HepG2 (cell line): ENCODE measurements around the gene LITAFD. TPM values are rescaled to one million over a fixed set of nuclear protein-coding genes. Genes with fewer than 3 reads are reported as not detected.

Source experiments
- AGO1 ChIP-seq: fragments of 200-400 bp; formaldehyde crosslinking; IDR thresholded peaks from 2 replicates; pipeline ENCODE4 v1.6.1; 2017; ENCODE audit warnings: mild to moderate bottlenecking, low read depth, low read length, moderate library complexity; ENCODE audit not compliant: poor library complexity, severe bottlenecking
- DMAP1 ChIP-seq: IDR thresholded peaks from 2 replicates; pipeline ENCODE4 v1.6.1; 2016
- EED ChIP-seq: sonication (generic); formaldehyde crosslinking; IDR thresholded peaks from 2 replicates; pipeline ENCODE4 v1.5.0; 2020; ENCODE audit warnings: mild to moderate bottlenecking, missing genetic modification reagents
- GPN1 ChIP-seq: sonication (generic); formaldehyde crosslinking; IDR thresholded peaks from 2 replicates; pipeline ENCODE4 v1.5.1; 2020; ENCODE audit warnings: missing genetic modification reagents, borderline replicate concordance
- HNRNPL ChIP-seq: fragments of 200-400 bp; formaldehyde crosslinking; IDR thresholded peaks from 2 replicates; pipeline ENCODE4 v1.6.1; 2017; ENCODE audit warnings: mild to moderate bottlenecking, low read depth, low read length
- KAT2B ChIP-seq: fragments of 150-350 bp; IDR thresholded peaks from 2 replicates; pipeline ENCODE4 v1.6.1; 2014; ENCODE audit warnings: low read depth, low read length, borderline replicate concordance
- MAZ ChIP-seq, 2 experiments: sonication (generic) in 1 of 2; formaldehyde crosslinking in 1 of 2; IDR thresholded peaks; 2 replicates each; pipeline versions ENCODE4 v1.5.0 to v1.6.1; 2012 to 2020; ENCODE audit warnings: low read depth in 2 of 2, mild to moderate bottlenecking in 2 of 2, borderline replicate concordance in 1 of 2, improper control_type of control experiment in 1 of 2, low read length in 1 of 2, missing genetic modification reagents in 1 of 2, moderate library complexity in 1 of 2
- MED13 ChIP-seq: sonication (generic); formaldehyde crosslinking; IDR thresholded peaks from 2 replicates; pipeline ENCODE4 v1.5.0; 2020; ENCODE audit warnings: missing genetic modification reagents
- MIER3 ChIP-seq: IDR thresholded peaks from 2 replicates; pipeline ENCODE4 v1.6.1; 2016; ENCODE audit warnings: missing compliant biosample characterization, borderline replicate concordance
- MYNN ChIP-seq: sonication (generic); formaldehyde crosslinking; IDR thresholded peaks from 2 replicates; pipeline ENCODE4 v1.4.0; 2020; ENCODE audit warnings: mild to moderate bottlenecking, low read depth, missing genetic modification reagents
- POLR2AphosphoS5 ChIP-seq: IDR thresholded peaks from 2 replicates; pipeline ENCODE4 v1.6.1; 2012; ENCODE audit warnings: low read depth, low read length
- SKIL ChIP-seq: sonication (generic); formaldehyde crosslinking; IDR thresholded peaks from 2 replicates; pipeline ENCODE4 v1.8.0; 2022; ENCODE audit warnings: missing genetic modification reagents, mild to moderate bottlenecking, moderate library complexity, borderline replicate concordance
- SMYD3 ChIP-seq: sonication (generic); formaldehyde crosslinking; IDR thresholded peaks from 2 replicates; pipeline ENCODE4 v1.8.1; 2023; ENCODE audit warnings: mild to moderate bottlenecking, missing genetic modification reagents
- THAP7 ChIP-seq: sonication (generic); formaldehyde crosslinking; IDR thresholded peaks from 2 replicates; pipeline ENCODE4 v1.8.1; 2023; ENCODE audit warnings: mild to moderate bottlenecking, missing genetic modification reagents
- TOPORS ChIP-seq: sonication (generic); formaldehyde crosslinking; IDR thresholded peaks from 2 replicates; pipeline ENCODE4 v1.8.0; 2023; ENCODE audit warnings: mild to moderate bottlenecking, missing genetic modification reagents
- ZNF136 ChIP-seq: sonication (generic); formaldehyde crosslinking; IDR thresholded peaks from 2 replicates; pipeline ENCODE4 v1.8.1; 2022; ENCODE audit warnings: low read depth, mild to moderate bottlenecking, moderate library complexity, missing genetic modification reagents
- ZNF234 ChIP-seq: sonication (generic); formaldehyde crosslinking; conservative IDR thresholded peaks from 2 replicates; pipeline ENCODE4 v1.5.1; 2020; ENCODE audit warnings: mild to moderate bottlenecking, missing genetic modification reagents
- ZNF282 ChIP-seq: fragments of 450-650 bp; IDR thresholded peaks from 2 replicates; pipeline ENCODE4 v1.6.1; 2018; ENCODE audit not compliant: partially characterized antibody
- ZNF510 ChIP-seq: sonication (generic); formaldehyde crosslinking; IDR thresholded peaks from 2 replicates; pipeline ENCODE4 v1.4.0; 2020; ENCODE audit warnings: low read depth, mild to moderate bottlenecking, missing genetic modification reagents
- ZNF703 ChIP-seq: sonication (generic); formaldehyde crosslinking; IDR thresholded peaks from 2 replicates; pipeline ENCODE4 v1.5.1; 2020; ENCODE audit warnings: missing genetic modification reagents, mild to moderate bottlenecking, moderate library complexity, borderline replicate concordance
- polyA plus RNA-seq, 8 experiments: library from polyadenylated mRNA; depleted of rRNA in 3 of 8; stranded (reverse) in 7 of 8; unstranded in 1 of 8; fragments of >200 nt; fragmentation: Illumina TruSeq in 4 of 8; extraction: Trizol in 4 of 8; gene quantifications; 2 replicates each; pipeline versions ENCODE4 v1.2.1 to v1.2.3, GENCODE V29; 2011 to 2016; ENCODE audit warnings: low read depth in 4 of 8, missing spikeins in 1 of 8, mixed read lengths in 1 of 8; ENCODE audit not compliant: insufficient read depth in 1 of 8
- total RNA-seq, 5 experiments: library from RNA; depleted of rRNA; stranded (reverse); fragments of >200 nt; fragmentation: Illumina TruSeq; extraction: Trizol; gene quantifications; 2 replicates each; pipeline ENCODE4 v1.2.3, GENCODE V29; 2016; ENCODE audit warnings: low read depth in 1 of 5
- TF ChIP-seq, protein P1 (sequence below): sonication (generic); formaldehyde crosslinking; IDR thresholded peaks from 2 replicates; pipeline ENCODE4 v1.8.1; 2022; ENCODE audit warnings: low read depth, mild to moderate bottlenecking, missing genetic modification reagents
- TF ChIP-seq, protein P2 (sequence below): sonication (generic); formaldehyde crosslinking; IDR thresholded peaks from 2 replicates; pipeline ENCODE4 v1.4.0; 2020; ENCODE audit warnings: missing genetic modification reagents, borderline replicate concordance

The LITAFD gene
- total and polyA plus RNA-seq, 2 of the 13 experiments (the other 11 are each of a cell fraction or from before 2014, with no cell fraction given) = not detected

GRCh38 chr16:8863594-8864424, 18.3 kb upstream of the LITAFD start (continued):
- TF ChIP-seq ZNF282 = no peak
- no peak; the same call in none of the 2 replicates for TF ChIP-seq DMAP1
- TF ChIP-seq, protein P1, sequence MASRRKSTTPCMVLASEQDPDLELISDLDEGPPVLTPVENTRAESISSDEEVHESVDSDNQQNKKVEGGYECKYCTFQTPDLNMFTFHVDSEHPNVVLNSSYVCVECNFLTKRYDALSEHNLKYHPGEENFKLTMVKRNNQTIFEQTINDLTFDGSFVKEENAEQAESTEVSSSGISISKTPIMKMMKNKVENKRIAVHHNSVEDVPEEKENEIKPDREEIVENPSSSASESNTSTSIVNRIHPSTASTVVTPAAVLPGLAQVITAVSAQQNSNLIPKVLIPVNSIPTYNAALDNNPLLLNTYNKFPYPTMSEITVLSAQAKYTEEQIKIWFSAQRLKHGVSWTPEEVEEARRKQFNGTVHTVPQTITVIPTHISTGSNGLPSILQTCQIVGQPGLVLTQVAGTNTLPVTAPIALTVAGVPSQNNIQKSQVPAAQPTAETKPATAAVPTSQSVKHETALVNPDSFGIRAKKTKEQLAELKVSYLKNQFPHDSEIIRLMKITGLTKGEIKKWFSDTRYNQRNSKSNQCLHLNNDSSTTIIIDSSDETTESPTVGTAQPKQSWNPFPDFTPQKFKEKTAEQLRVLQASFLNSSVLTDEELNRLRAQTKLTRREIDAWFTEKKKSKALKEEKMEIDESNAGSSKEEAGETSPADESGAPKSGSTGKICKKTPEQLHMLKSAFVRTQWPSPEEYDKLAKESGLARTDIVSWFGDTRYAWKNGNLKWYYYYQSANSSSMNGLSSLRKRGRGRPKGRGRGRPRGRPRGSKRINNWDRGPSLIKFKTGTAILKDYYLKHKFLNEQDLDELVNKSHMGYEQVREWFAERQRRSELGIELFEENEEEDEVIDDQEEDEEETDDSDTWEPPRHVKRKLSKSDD (CRISPR knock-in tag) = peak; percentile 86
- TF ChIP-seq SMYD3 (CRISPR knock-in tag) = peak; percentile 99
- peak; percentile 95 for TF ChIP-seq MAZ (IDR thresholded peaks at IDR 0.05; ENCODE audit: borderline replicate concordance, low read depth, low read length)
- TF ChIP-seq MAZ (CRISPR knock-in tag; IDR thresholded peaks at IDR 0.05; ENCODE audit: low read depth) = peak; percentile 99
- TF ChIP-seq, protein P2, sequence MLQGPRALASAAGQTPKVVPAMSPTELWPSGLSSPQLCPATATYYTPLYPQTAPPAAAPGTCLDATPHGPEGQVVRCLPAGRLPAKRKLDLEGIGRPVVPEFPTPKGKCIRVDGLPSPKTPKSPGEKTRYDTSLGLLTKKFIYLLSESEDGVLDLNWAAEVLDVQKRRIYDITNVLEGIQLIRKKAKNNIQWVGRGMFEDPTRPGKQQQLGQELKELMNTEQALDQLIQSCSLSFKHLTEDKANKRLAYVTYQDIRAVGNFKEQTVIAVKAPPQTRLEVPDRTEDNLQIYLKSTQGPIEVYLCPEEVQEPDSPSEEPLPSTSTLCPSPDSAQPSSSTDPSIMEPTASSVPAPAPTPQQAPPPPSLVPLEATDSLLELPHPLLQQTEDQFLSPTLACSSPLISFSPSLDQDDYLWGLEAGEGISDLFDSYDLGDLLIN (CRISPR knock-in tag) = no peak; the same call in 1 of the 2 replicates
- TF ChIP-seq ZNF234 (CRISPR knock-in tag) = no peak
- peak; percentile 99 for TF ChIP-seq AGO1
- TF ChIP-seq TOPORS (CRISPR knock-in tag) = peak; percentile 98
- TF ChIP-seq GPN1 (CRISPR knock-in tag) = peak; percentile 63; the same call in 1 of the 2 replicates
- TF ChIP-seq ZNF136 (CRISPR knock-in tag) = no peak
- TF ChIP-seq HNRNPL = peak; percentile 99
- TF ChIP-seq KAT2B = no peak
- peak; percentile 97 for TF ChIP-seq SKIL (CRISPR knock-in tag)
- TF ChIP-seq THAP7 (CRISPR knock-in tag) = no peak; the same call in none of the 2 replicates
- peak; percentile 91; the same call in 1 of the 2 replicates for TF ChIP-seq EED (CRISPR knock-in tag)
- no peak for TF ChIP-seq MYNN (CRISPR knock-in tag)
- peak; percentile 99 for TF ChIP-seq MED13 (CRISPR knock-in tag)
- peak; percentile 90 for TF ChIP-seq ZNF510
- peak; percentile 62 for TF ChIP-seq POLR2AphosphoS5
- TF ChIP-seq ZNF703 (CRISPR knock-in tag) = no peak; the same call in 1 of the 2 replicates
- TF ChIP-seq MIER3 = peak; percentile 97
